GM13977 (cell line): ENCODE results near the gene DSN1.

Experiments used
- DNase-seq: peaks from one replicate; pipeline ENCODE4 v3.0.0; 2012; ENCODE audit warnings: low spot score
- in situ Hi-C: fragments of 300-500 bp; cut with MboI; formaldehyde crosslinking; loops from one replicate; pipeline ENCODE4 v1.12.0; 2022; ENCODE audit warnings: low sequenced_read_pairs, low pct_unique_long_range_greater_than_20kb, mixed read lengths, inconsistent platforms; ENCODE audit not compliant: unreplicated experiment
- TF ChIP-seq, protein P1 (sequence below): IDR thresholded peaks from 2 replicates; pipeline ENCODE4 v1.5.1; 2012; ENCODE audit warnings: mild to moderate bottlenecking, control low read depth; ENCODE audit not compliant: insufficient read depth; ENCODE audit errors: extremely low read depth, missing control alignments

DSN1 gene

DNA sequence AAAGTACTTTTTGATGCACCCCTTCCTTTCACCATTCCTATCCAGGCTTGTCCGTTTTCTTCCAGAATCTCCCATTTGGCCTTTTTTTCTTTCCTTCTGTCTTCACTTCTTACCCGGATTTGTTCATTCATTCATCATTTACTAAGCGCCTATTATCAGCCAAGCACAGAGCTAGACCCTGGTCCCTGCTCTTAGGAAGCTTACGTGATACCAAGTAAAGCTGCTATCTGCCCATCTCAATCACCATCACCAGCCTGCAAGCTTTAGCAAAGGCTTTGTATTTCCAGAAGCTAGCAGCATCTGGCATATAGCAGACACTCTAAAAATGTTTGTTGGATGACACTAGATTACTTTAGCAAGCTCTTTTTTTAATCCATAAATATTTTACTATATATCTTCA lies 32.5 kb downstream of the DSN1 start:
- TF ChIP-seq, protein P1, sequence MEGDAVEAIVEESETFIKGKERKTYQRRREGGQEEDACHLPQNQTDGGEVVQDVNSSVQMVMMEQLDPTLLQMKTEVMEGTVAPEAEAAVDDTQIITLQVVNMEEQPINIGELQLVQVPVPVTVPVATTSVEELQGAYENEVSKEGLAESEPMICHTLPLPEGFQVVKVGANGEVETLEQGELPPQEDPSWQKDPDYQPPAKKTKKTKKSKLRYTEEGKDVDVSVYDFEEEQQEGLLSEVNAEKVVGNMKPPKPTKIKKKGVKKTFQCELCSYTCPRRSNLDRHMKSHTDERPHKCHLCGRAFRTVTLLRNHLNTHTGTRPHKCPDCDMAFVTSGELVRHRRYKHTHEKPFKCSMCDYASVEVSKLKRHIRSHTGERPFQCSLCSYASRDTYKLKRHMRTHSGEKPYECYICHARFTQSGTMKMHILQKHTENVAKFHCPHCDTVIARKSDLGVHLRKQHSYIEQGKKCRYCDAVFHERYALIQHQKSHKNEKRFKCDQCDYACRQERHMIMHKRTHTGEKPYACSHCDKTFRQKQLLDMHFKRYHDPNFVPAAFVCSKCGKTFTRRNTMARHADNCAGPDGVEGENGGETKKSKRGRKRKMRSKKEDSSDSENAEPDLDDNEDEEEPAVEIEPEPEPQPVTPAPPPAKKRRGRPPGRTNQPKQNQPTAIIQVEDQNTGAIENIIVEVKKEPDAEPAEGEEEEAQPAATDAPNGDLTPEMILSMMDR: no peak
- DNase-seq: no peak
- in situ Hi-C loops: no loop called here

DNA sequence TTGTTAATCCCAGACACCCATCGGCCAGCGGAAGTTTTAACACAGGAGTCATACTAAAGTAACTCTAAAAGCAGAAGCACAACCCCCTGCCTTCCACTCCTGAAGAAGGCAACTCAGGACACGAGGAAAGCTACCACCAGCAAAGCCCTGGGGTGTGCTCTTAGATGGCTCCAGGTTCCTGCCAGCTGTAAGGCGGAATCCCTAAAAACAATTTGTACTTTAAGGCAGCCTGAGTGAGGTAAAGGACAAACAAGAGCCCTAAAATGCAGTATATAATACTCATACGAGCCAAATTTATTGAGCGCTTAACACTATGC lies 36.4 kb downstream of the DSN1 start:
- DNase-seq: no peak
- in situ Hi-C loops: no loop called here
- TF ChIP-seq, protein P1: no peak

DNA sequence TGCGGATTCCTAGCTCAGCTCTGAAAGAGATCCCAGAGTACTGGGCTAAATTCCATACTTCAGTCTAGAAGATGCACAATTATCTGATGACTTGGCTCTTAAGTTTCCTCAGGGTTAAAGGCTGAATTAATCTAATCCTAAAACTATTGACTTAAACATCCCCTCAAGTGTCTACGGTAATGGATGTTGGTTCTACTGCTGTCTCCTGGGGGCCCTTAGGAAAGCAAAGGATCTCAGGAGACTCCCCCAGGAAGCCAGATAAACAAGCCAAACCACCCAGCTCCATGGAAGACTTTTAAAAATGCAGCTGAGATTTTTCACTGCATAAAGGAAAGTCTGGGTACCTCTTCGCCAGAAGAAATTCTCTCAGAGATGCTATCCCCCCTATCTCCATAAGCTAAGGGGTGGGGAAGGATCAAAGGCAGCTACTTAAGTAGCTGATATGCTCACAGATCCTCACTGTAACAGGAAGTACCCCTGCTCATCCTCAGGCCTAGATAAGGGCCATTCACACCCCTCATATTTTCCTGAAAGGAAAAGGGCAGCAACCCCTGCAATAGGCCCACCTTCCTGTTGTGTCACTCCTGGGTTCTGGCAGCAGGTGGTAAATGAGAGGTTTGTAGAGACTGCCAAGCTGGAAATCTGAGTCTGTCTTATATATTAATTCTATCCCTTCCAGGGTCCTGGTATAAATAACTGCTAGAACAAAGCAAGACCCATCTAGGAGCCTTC lies 36.9 kb downstream of the DSN1 start:
- TF ChIP-seq, protein P1: no peak
- in situ Hi-C loops: no loop called here
- DNase-seq: no peak

DNA sequence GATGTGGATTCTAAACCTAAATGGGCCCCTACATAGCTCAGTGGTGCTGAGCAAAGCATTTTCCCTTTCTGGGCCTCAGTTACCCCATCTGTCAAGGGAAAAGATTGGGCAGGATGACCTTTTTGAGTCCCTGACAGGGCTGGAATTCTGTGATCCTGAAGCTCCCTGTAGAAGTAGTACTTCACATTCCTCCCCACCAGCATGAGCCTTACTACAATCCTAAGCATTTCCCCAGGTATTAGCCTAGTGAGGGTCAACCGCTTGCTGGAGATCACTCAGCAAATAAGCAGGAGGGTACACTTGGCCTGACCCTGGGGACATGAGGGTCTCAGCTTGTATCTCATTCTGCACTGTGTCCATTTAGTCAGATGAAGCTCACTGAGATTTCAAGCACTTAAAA lies 41.1 kb downstream of the DSN1 start:
- in situ Hi-C loops: no loop called here
- TF ChIP-seq, protein P1: no peak

DNA sequence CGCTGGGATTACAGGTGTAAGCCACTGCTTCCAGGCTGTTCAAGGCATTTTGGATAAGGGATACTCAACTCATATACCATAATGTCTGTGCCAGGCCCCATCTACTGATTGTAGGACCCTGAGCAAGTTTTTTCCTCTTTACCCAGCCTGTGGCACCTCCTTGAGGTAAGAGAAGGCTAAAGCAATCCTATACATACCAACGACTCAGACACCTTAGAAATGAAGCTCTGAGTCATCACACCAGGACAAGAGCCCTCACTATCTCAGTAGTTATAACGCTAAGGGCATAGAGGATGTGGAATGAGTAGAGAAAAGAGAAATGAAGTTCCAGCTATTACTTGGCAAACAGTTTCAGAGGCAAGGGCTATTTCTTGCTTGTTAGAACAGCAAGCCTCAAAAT lies 44.6 kb downstream of the DSN1 start:
- TF ChIP-seq, protein P1: peak; percentile 17
- in situ Hi-C loops: no loop called here
- DNase-seq: peak; percentile 40

More for the DNA sequence above, 41.1 kb downstream of the DSN1 start:
- DNase-seq: no peak

DNA sequence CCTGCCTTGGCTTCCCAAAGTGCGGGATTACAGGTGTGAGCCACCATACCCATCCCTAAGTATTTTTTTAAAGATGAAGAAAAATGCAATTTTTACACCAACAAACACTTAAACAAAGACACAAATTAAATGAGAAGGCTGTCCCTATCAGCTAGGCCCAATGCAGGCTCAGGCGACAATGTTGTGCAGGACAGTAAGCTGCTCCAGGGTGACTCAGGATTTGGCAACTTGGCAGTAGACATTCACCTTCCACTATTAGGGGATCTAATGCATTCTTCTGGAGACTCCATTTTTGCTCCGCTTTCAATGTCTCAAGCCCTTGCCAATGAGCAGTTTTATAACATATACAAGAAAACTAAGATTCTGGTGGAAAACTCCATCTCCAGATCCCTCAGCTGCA lies 47.4 kb downstream of the DSN1 start:
- TF ChIP-seq, protein P1: no peak
- no peak for DNase-seq
- in situ Hi-C loops: no loop called here

DNA sequence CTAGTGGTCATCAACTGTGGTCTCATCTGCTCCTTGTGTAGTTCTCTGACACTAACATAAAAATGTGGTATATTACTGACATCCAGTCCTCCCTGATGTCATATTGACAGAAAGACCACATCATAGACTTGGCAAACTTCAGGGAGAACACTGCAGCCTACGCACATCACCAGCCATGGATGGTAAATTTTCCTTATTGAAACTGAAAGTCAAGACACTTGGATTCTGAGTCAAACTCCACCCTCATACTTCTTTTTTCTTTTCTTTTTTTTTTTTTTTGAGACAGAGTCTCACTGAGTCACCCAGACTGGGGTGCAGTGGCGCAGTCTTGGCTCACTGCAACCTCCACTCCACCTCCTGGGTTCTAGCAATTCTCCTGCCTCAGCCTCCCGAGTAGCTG lies 53.1 kb downstream of the DSN1 start:
- TF ChIP-seq, protein P1: no peak
- no peak for DNase-seq
- in situ Hi-C loops: no loop called here
